ENCODE data around the gene SPATA46. TPM values are rescaled to one million over a fixed set of nuclear protein-coding genes. Genes with fewer than 3 reads are reported as not detected.

Gene SPATA46
- total and polyA plus RNA-seq, 12 donors: not detected

DNA sequence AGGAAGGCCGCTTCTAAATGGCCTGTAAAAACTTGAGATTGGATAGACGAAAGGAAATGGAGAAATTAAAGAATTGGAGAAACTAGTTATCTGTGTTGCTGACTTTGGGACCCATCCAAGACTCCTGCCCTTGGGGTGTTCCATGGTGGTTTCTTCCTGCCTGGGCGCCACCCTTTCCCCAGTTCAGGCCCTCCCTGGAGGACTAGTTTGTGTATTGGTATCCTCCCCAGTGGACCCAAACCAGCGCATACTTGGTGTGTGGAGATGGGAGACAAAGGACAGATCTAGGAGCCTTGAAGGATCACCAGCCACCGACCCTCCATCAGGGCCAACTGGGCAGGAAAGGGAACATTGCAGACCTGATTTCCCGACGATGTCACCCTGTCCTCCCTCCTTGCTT, 7.1 kb downstream of the SPATA46 start:
- 82 to 98% (median 90%) methylated on average over 7 of the region's 7 CpGs for WGBS, 4 donors

DNA sequence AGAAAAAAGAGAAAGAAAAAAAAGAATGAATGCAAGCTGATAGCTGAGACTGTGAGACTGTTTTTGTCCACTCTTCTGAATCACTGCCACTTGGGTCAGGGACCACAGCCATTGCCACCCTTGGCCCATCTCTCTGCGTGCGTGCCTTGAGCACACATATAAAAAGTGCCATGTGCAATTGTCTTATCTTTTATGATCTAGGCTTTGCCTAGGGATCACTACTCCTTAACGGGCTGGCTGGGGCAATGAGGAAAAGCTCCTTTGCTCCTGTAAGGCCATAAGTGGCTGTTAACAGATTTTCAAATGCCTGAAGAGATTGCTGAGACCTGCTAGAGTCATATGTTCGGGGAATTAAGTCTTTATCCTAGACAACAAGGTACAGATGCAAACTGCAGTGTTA, 8.2 kb downstream of the SPATA46 start:
- no peak for DNase-seq
- H3K27ac ChIP-seq: no peak overlapping the region
- intact Hi-C loops (cut with DNase I): no loop called here
- H3K9me3 ChIP-seq (replicated peaks in 1 of 3): no peaks in the 10 kb centered on the region
- no peak for TF ChIP-seq POLR2A (IDR thresholded peaks at IDR 0.05)
- TF ChIP-seq, protein P1, sequence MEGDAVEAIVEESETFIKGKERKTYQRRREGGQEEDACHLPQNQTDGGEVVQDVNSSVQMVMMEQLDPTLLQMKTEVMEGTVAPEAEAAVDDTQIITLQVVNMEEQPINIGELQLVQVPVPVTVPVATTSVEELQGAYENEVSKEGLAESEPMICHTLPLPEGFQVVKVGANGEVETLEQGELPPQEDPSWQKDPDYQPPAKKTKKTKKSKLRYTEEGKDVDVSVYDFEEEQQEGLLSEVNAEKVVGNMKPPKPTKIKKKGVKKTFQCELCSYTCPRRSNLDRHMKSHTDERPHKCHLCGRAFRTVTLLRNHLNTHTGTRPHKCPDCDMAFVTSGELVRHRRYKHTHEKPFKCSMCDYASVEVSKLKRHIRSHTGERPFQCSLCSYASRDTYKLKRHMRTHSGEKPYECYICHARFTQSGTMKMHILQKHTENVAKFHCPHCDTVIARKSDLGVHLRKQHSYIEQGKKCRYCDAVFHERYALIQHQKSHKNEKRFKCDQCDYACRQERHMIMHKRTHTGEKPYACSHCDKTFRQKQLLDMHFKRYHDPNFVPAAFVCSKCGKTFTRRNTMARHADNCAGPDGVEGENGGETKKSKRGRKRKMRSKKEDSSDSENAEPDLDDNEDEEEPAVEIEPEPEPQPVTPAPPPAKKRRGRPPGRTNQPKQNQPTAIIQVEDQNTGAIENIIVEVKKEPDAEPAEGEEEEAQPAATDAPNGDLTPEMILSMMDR (IDR thresholded peaks at IDR 0.05): no peak
- no peaks in the 10 kb centered on the region for H3K27me3 ChIP-seq
- 66 to 96% (median 77%) methylated on average over 3 to 4 of the region's 4 CpGs for WGBS, 4 donors
- H3K36me3 ChIP-seq (replicated peaks in 1 of 2): no peaks in the 10 kb centered on the region
- no peak overlapping the region for H3K4me3 ChIP-seq
- H3K4me1 ChIP-seq (replicated peaks in 1 of 2): no peaks in the 10 kb centered on the region

More for the DNA sequence above, 7.1 kb downstream of the SPATA46 start:
- no peaks in the 10 kb centered on the region for H3K27me3 ChIP-seq
- no peaks in the 10 kb centered on the region for H3K9me3 ChIP-seq (replicated peaks in 1 of 3)
- no peak for TF ChIP-seq POLR2A (IDR thresholded peaks at IDR 0.05)
- TF ChIP-seq, protein P1 (IDR thresholded peaks at IDR 0.05): no peak
- intact Hi-C loops (cut with DNase I): no loop called here
- no peaks in the 10 kb centered on the region for H3K36me3 ChIP-seq (replicated peaks in 1 of 2)
- H3K4me1 ChIP-seq (replicated peaks in 1 of 2): no peaks in the 10 kb centered on the region
- DNase-seq: no peak
- H3K4me3 ChIP-seq: no peak overlapping the region
- no peak overlapping the region for H3K27ac ChIP-seq

DNA sequence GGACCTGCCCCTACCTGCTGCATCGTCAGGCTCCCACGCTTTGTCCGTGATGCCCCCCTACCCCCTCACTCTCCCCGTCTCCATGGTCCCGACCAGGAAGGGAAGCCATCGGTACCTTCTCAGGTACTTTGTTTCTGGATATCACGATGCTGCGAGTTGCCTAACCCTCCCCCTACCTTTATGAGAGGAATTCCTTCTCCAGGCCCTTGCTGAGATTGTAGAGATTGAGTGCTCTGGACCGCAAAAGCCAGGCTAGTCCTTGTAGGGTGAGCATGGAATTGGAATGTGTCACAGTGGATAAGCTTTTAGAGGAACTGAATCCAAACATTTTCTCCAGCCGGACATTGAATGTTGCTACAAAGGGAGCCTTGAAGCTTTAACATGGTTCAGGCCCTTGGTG, 8.9 kb downstream of the SPATA46 start:
- no peaks in the 10 kb centered on the region for H3K4me1 ChIP-seq (replicated peaks in 1 of 2)
- intact Hi-C loops (cut with DNase I): no loop called here
- H3K27me3 ChIP-seq: no peaks in the 10 kb centered on the region
- 90 to 96% (median 94%) methylated on average over 10 of the region's 10 CpGs for WGBS, 4 donors
- H3K36me3 ChIP-seq (replicated peaks in 1 of 2): no peaks in the 10 kb centered on the region
- no peaks in the 10 kb centered on the region for H3K9me3 ChIP-seq (replicated peaks in 1 of 3)
- H3K4me3 ChIP-seq: no peak overlapping the region
- DNase-seq: no peak
- H3K27ac ChIP-seq: no peak overlapping the region
- TF ChIP-seq, protein P1 (IDR thresholded peaks at IDR 0.05): no peak
- no peak for TF ChIP-seq POLR2A (IDR thresholded peaks at IDR 0.05)

DNA sequence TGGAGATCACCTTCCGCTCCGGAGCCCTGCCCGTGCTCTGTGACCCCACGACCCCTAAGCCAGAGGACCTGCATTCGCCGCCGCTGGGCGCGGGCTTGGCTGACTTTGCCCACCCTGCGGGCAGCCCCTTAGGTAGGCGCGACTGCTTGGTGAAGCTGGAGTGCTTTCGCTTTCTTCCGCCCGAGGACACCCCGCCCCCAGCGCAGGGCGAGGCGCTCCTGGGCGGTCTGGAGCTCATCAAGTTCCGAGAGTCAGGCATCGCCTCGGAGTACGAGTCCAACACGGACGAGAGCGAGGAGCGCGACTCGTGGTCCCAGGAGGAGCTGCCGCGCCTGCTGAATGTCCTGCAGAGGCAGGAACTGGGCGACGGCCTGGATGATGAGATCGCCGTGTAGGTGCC, 9.6 kb downstream of the SPATA46 start:
- Histone ChIP-seq H3K27me3 (no peaks in the 10 kb centered on the region), H3K4me3 (no peak overlapping the region), H3K9me3 (replicated peaks in 1 of 3) (no peaks in the 10 kb centered on the region), H3K27ac (no peak overlapping the region), H3K4me1 (replicated peaks in 1 of 2) (no peaks in the 10 kb centered on the region), H3K36me3 (replicated peaks in 1 of 2) (no peaks in the 10 kb centered on the region)
- intact Hi-C loops (cut with DNase I): no loop called here
- 82 to 95% (median 88%) methylated on average over 33 to 36 of the region's 36 CpGs for WGBS, 4 donors
- no peak for TF ChIP-seq POLR2A (IDR thresholded peaks at IDR 0.05)
- TF ChIP-seq, protein P1 (IDR thresholded peaks at IDR 0.05): no peak
- no peak for DNase-seq
